Memory B cell (primary cell): Measurements from ENCODE around the gene GALNT9.
A peak's percentile ranks its signal among the peaks of the same experiment; 100 is the strongest.

Source experiments
- ATAC-seq: fragments of 150-1000 bp; cut with Tn5 transposase; 2 replicates; pipeline ENCODE4 v1.10.0; 2021; ENCODE audit warnings: low read depth, mild to moderate bottlenecking, moderate library complexity
- DNase-seq, 2 donors: peaks; one replicate each; pipeline ENCODE4 v3.0.0; 2022; ENCODE audit warnings: low spot score in 2 of 2
- H3K27ac Mint-ChIP-seq: one replicate; pipeline ENCODE4 v1.8.0; 2022; ENCODE audit warnings: mild to moderate bottlenecking, moderate library complexity, mixed read lengths
- H3K27me3 Mint-ChIP-seq: one replicate; pipeline ENCODE4 v1.8.0; 2022; ENCODE audit warnings: mixed read lengths
- H3K36me3 Mint-ChIP-seq: one replicate; pipeline ENCODE4 v1.8.0; 2022; ENCODE audit warnings: mild to moderate bottlenecking, mixed read lengths
- H3K4me1 Mint-ChIP-seq: one replicate; pipeline ENCODE4 v1.8.0; 2022; ENCODE audit warnings: mixed read lengths
- H3K4me3 Mint-ChIP-seq: one replicate; pipeline ENCODE4 v1.8.0; 2022; ENCODE audit warnings: mild to moderate bottlenecking, moderate library complexity, mixed read lengths
- H3K9me3 Mint-ChIP-seq: one replicate; pipeline ENCODE4 v1.8.0; 2022; ENCODE audit warnings: mixed read lengths

The GALNT9 gene

GRCh38 chr12:132330549-132330881, 1.1 kb upstream of the GALNT9 start:
- H3K4me1 Mint-ChIP-seq = peaks cover 5% of the 10 kb centered on the region
- H3K36me3 Mint-ChIP-seq = peaks cover 4% of the 10 kb centered on the region
- H3K4me3 Mint-ChIP-seq = no peak overlapping the region
- peaks cover 3% of the 10 kb centered on the region for H3K9me3 Mint-ChIP-seq
- no peak for DNase-seq
- peaks cover 20% of the 10 kb centered on the region for H3K27me3 Mint-ChIP-seq
- ATAC-seq = no peak
- no peak overlapping the region for H3K27ac Mint-ChIP-seq

GRCh38 chr12:132329720-132330548, 545 bp upstream of the GALNT9 start:
- H3K4me1 Mint-ChIP-seq = peaks cover 5% of the 10 kb centered on the region
- DNase-seq (no peak), ATAC-seq (no peak)
- H3K4me3 Mint-ChIP-seq = no peak overlapping the region
- H3K27ac Mint-ChIP-seq = no peak overlapping the region
- peaks cover 3% of the 10 kb centered on the region for H3K9me3 Mint-ChIP-seq
- peaks cover 4% of the 10 kb centered on the region for H3K36me3 Mint-ChIP-seq
- H3K27me3 Mint-ChIP-seq = peaks cover 18% of the 10 kb centered on the region

GRCh38 chr12:132328282-132329029, 933 bp downstream of the GALNT9 start:
- H3K36me3 Mint-ChIP-seq = peaks cover 4% of the 10 kb centered on the region
- ATAC-seq (no peak), DNase-seq (no peak)
- H3K27ac Mint-ChIP-seq = no peak overlapping the region
- H3K4me1 Mint-ChIP-seq = peaks cover 5% of the 10 kb centered on the region
- H3K4me3 Mint-ChIP-seq = no peak overlapping the region
- H3K27me3 Mint-ChIP-seq = peaks cover 19% of the 10 kb centered on the region
- peaks cover 3% of the 10 kb centered on the region for H3K9me3 Mint-ChIP-seq

GRCh38 chr12:132327336-132328171, 1.8 kb downstream of the GALNT9 start:
- Mint-ChIP-seq H3K9me3 (peaks cover 3% of the 10 kb centered on the region), H3K4me1 (peaks cover 5% of the 10 kb centered on the region), H3K36me3 (peaks cover 4% of the 10 kb centered on the region), H3K27me3 (peaks cover 25% of the 10 kb centered on the region), H3K27ac (no peak overlapping the region), H3K4me3 (no peak overlapping the region)
- no peak for ATAC-seq
- no peak for DNase-seq

GRCh38 chr12:132326646-132327045, 2.7 kb downstream of the GALNT9 start:
- DNase-seq (no peak), ATAC-seq (no peak)
- Mint-ChIP-seq H3K27me3 (peaks cover 29% of the 10 kb centered on the region), H3K9me3 (peaks cover 3% of the 10 kb centered on the region), H3K4me1 (peaks cover 5% of the 10 kb centered on the region), H3K4me3 (no peak overlapping the region), H3K36me3 (peaks cover 4% of the 10 kb centered on the region), H3K27ac (no peak overlapping the region)

- H3K27ac Mint-ChIP-seq = no peak overlapping the region
- H3K4me1 Mint-ChIP-seq = peaks cover 4% of the 10 kb centered on the region
- peaks cover 29% of the 10 kb centered on the region for H3K27me3 Mint-ChIP-seq
- DNase-seq (no peak), ATAC-seq (no peak)
- H3K4me3 Mint-ChIP-seq = no peak overlapping the region
- peaks cover 3% of the 10 kb centered on the region for H3K36me3 Mint-ChIP-seq
- H3K9me3 Mint-ChIP-seq = peaks cover 2% of the 10 kb centered on the region
These were observed 3.7 kb downstream of the GALNT9 start for GRCh38 chr12:132325733-132326130.

GRCh38 chr12:132324841-132325732, 4.3 kb downstream of the GALNT9 start:
- no peak overlapping the region for H3K27ac Mint-ChIP-seq
- DNase-seq (no peak), ATAC-seq (no peak)
- H3K9me3 Mint-ChIP-seq = no peaks in the 10 kb centered on the region
- peaks cover 2% of the 10 kb centered on the region for H3K4me1 Mint-ChIP-seq
- H3K27me3 Mint-ChIP-seq = peaks cover 25% of the 10 kb centered on the region
- no peak overlapping the region for H3K4me3 Mint-ChIP-seq
- peaks cover 2% of the 10 kb centered on the region for H3K36me3 Mint-ChIP-seq

GRCh38 chr12:132324173-132324572, 5.2 kb downstream of the GALNT9 start:
- no peak overlapping the region for H3K27ac Mint-ChIP-seq
- H3K9me3 Mint-ChIP-seq = no peaks in the 10 kb centered on the region
- ATAC-seq (no peak), DNase-seq (no peak)
- no peak overlapping the region for H3K4me3 Mint-ChIP-seq
- peaks cover 2% of the 10 kb centered on the region for H3K36me3 Mint-ChIP-seq
- peaks cover 26% of the 10 kb centered on the region for H3K27me3 Mint-ChIP-seq
- H3K4me1 Mint-ChIP-seq = peaks cover 2% of the 10 kb centered on the region

GRCh38 chr12:132323171-132324010, 6.0 kb downstream of the GALNT9 start:
- Mint-ChIP-seq H3K4me1 (peaks cover 2% of the 10 kb centered on the region), H3K27me3 (peaks cover 24% of the 10 kb centered on the region), H3K4me3 (peak overlapping the region; percentile 55), H3K36me3 (peaks cover 2% of the 10 kb centered on the region), H3K27ac (no peak overlapping the region), H3K9me3 (no peaks in the 10 kb centered on the region)
- DNase-seq (no peak), ATAC-seq (no peak)

GRCh38 chr12:132322206-132323132, 6.9 kb downstream of the GALNT9 start:
- ATAC-seq = no peak
- H3K36me3 Mint-ChIP-seq = peaks cover 2% of the 10 kb centered on the region
- H3K4me1 Mint-ChIP-seq = peaks cover 2% of the 10 kb centered on the region
- no peak overlapping the region for H3K4me3 Mint-ChIP-seq
- H3K27ac Mint-ChIP-seq = no peak overlapping the region
- no peaks in the 10 kb centered on the region for H3K9me3 Mint-ChIP-seq
- H3K27me3 Mint-ChIP-seq = peaks cover 23% of the 10 kb centered on the region
- DNase-seq = no peak

- Mint-ChIP-seq H3K27ac (no peak overlapping the region), H3K27me3 (peaks cover 23% of the 10 kb centered on the region), H3K4me3 (no peak overlapping the region), H3K9me3 (no peaks in the 10 kb centered on the region), H3K4me1 (no peaks in the 10 kb centered on the region), H3K36me3 (no peaks in the 10 kb centered on the region)
- DNase-seq (no peak), ATAC-seq (no peak)
These were observed 7.9 kb downstream of the GALNT9 start for GRCh38 chr12:132321321-132322118.
